C4-2B (cell line): ENCODE results near the gene TPM1.
"Not testable (repeated sequence)": the region's sequence is repeated elsewhere in the genome, so short reads cannot be mapped to it uniquely, and the experiment has no call there.

Experiments
- H3K27ac ChIP-seq: fragments of 450-650 bp; 2 replicates; pipeline ENCODE4 v1.5.1; 2017
- ZFX ChIP-seq: fragments of 450-650 bp; IDR thresholded peaks from 2 replicates; pipeline ENCODE4 v1.6.1; 2017
- TF ChIP-seq, protein P1 (sequence below): fragments of 450-650 bp; conservative IDR thresholded peaks from 2 replicates; pipeline ENCODE4 v1.5.1; 2017; ENCODE audit warnings: mild to moderate bottlenecking

TPM1 gene

DNA sequence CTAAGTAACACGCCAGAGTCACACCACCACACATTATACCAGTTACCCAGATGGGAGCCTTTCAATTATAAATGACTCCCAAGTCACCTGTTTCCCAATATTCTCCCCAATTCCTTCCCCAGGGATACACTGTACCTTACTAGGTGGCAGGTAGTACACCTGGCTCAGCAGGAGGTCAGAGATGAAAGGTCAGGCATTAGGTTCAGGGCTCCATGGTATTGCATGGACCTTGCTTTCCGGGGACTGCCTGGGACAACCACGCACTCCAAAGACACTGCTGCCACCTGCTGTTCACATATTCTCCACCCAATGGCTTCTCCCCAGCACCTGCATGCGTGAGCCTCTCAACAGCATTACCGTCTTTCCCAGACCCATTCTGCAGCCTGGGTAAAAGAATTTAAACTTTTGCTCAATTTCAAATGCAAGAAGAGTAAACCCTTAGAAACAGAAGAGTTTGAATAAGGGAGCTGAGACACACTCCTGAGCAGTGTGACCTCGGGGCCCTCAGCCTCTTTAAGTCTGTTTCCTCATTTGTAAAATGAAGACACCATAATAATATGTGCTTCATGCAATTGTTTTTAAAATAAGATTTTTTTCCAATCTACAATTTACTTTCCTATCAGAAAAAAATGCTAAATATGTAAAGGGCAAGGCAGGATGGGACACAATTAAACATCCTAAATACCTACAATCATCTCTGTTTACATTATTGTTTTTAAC is 51.1 kb downstream of the TPM1 start:
- TF ChIP-seq ZFX = no peak
- TF ChIP-seq, protein P1, sequence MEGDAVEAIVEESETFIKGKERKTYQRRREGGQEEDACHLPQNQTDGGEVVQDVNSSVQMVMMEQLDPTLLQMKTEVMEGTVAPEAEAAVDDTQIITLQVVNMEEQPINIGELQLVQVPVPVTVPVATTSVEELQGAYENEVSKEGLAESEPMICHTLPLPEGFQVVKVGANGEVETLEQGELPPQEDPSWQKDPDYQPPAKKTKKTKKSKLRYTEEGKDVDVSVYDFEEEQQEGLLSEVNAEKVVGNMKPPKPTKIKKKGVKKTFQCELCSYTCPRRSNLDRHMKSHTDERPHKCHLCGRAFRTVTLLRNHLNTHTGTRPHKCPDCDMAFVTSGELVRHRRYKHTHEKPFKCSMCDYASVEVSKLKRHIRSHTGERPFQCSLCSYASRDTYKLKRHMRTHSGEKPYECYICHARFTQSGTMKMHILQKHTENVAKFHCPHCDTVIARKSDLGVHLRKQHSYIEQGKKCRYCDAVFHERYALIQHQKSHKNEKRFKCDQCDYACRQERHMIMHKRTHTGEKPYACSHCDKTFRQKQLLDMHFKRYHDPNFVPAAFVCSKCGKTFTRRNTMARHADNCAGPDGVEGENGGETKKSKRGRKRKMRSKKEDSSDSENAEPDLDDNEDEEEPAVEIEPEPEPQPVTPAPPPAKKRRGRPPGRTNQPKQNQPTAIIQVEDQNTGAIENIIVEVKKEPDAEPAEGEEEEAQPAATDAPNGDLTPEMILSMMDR = peak; percentile 96
- no peak overlapping the region for H3K27ac ChIP-seq

DNA sequence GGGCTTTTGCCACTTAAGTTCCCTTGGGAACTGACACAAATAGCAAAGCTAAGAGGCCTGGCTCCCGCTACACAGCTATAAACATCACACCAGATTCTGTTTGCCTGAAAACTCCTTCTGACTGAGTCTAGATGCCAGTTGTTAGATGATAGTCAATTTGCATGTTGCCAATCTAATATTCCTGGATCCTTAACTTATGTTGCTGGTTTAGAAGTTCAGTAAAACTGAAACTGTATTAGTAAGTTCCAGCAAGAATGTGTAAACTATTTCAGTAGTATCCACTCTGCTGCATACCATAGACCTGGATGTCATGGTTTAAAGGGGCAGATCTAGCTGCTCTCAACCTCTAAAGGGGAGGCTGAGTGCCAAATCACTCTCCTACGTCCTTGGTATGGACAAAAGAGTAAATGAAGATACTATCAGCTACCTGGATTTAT is 52.0 kb downstream of the TPM1 start:
- TF ChIP-seq ZFX = no peak
- TF ChIP-seq, protein P1 = no peak
- H3K27ac ChIP-seq = no peak overlapping the region

DNA sequence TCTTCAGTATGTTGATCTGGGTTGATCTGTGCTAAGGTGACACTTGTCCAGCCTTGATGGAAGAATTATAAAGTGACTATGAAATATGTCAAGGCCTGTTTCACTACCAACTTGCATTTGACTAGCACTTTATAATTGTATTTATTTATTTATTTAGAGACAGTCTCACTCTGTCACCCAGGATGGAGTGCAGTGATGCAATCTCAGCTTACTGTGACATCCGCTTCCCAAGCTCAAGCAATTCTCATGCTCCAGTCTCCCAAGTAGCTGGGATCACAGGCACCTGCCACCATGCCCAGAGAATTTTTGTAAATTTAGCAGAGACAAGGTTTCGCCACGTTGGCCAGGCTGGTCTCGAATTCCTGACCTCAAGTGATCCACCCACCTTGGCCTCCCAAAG is 53.6 kb downstream of the TPM1 start:
- H3K27ac ChIP-seq = no peak overlapping the region
- TF ChIP-seq, protein P1 = no peak
- TF ChIP-seq ZFX = no peak

DNA sequence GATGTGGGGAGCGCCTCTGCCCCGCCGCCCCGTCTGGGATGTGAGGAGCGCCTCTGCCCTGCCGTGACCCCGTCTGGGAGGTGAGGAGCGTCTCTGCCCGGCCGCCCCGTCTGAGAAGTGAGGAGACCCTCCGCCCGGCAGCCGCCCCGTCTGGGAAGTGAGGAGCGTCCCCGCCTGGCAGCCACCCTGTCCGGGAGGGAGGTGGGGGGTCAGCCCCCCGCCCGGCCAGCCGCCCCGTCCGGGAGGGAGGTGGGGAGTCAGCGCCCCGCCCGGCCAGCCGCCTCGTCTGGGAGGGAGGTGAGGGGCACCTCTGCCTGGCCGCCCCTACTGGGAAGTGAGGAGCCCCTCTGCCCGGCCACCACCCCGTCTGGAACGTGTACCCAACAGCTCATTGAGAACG is 56.4 kb downstream of the TPM1 start:
- H3K27ac ChIP-seq = not testable (repeated sequence)

DNA sequence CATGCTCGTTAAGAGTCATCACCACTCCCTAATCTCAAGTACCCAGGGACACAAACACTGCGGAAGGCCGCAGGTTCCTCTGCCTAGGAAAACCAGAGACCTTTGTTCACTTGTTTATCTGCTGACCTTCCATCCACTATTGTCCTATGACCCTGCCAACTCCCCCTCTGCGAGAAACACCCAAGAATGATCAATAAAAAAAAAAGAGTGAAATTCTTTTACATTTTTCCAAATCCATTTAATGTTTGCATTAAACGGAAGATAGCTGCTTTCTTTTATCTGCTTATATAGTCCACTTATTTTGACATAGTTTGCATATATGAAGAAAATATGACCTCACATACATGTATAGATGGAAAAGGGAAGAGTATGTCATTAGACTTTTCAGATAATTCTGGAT is 57.0 kb downstream of the TPM1 start:
- H3K27ac ChIP-seq = not testable (repeated sequence)

DNA sequence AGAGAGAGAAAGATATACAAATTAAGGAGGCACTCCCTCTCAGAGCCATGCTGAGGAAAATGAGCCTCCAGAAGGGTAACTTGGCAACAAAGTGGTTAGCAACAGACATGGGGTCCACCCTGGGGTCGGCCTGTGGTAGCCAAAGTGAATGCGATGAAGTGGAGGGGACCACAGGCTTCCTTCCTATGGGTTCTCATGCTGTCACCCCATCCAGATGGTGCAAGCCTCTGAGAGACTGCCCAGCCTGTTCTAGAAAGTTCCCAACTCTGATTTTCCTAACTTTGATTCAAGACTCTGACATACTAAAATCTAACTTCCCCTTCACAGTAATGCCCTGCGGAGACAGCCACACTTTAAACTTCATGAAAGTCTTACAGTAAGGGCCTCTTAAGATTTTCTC is 60.9 kb downstream of the TPM1 start:
- no peak overlapping the region for H3K27ac ChIP-seq
- TF ChIP-seq ZFX = no peak
- TF ChIP-seq, protein P1 = no peak

DNA sequence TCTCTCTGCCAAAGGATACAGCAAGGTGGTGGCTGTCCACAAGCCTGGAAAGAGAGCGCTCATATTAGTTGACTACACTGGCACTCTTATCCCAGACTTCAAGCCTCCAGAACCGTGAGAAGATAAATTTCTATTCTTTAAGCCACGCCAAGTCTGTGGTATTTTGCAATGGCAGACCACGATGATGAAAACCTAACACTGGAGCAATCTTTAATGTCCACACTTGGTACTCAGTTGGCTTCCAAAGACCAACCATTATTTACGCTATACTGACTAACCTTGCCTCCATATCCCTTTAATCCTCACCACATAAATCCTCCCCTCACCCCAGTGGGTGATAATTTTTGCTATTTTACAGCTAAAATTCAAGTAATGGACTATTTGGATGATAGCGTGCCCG is 62.2 kb downstream of the TPM1 start:
- TF ChIP-seq ZFX = no peak
- TF ChIP-seq, protein P1 = no peak
- no peak overlapping the region for H3K27ac ChIP-seq

DNA sequence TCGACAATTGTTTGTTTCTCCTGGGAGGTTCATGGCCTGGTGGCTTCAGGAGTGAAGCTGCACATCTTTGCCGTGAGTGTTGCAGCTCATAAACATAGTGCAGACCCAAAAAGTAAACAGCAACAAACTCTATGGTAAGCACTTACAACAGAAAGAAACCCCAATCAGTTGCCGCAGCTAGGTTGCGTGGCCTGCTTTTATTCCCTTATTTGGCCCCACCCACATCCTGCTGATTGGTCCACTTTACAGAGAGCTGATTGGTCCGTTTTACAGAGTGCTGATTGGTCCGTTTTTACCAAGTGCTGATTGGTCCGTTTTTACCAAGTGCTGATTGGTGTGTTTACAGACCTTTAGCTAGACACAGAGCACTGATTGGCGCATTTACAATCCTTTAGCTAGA is 62.8 kb downstream of the TPM1 start:
- not testable (repeated sequence) for H3K27ac ChIP-seq

DNA sequence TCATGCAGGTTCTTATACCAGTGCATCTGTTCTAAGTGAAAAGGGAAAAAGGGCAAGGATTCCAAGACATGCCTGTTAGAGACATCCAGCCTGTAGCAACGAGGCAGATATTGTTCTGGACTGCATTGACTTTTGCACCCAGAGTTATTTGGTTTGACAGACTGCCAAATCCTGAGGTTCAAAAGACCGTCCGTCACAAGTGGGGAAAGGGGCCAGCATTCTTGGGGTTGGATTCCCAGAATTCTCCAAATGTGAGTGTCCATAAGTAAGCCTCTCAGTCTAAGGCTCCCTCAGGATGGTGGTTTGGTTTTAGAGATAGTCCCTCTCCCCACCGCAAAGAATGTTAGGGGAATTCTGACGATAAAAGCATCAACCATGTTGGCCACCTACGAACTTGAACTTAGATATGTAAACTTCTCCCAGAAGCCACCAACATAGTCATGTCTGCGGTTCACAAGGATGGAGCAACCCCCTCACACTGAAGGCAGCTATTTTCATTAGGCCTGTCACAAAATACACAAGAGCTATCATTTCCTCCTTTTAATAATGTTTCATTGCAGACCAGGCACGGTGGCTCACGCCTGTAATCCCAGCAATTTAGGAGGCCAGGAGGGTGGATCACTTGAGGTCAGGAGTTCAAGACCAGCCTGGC is 65.5 kb downstream of the TPM1 start:
- H3K27ac ChIP-seq = no peak overlapping the region
- no peak for TF ChIP-seq ZFX
- TF ChIP-seq, protein P1 = no peak
